Endothelial cell of umbilical vein (primary cell): ENCODE measurements around the gene GPR137. TPM values are rescaled to one million over a fixed set of nuclear protein-coding genes. Genes with fewer than 3 reads are reported as not detected.

Experiments
- BruUV-seq: library from RNA; stranded (reverse); fragments of 400-500 nt; replicated peaks from 2 replicates; lab custom pipeline; 2021; lab: Mats Ljungman, UMichigan
- CTCF ChIA-PET: fragments of 300-600, 350-600 bp; sonication (Branson Sonifier 250); formaldehyde crosslinking; loops from one replicate; lab custom pipeline; 2021; ENCODE audit warnings: antibody characterized with exemption, inconsistent platforms; lab: Charles Lee
- POLR2A ChIA-PET: fragments of 300-600, 350-600 bp; sonication (Branson Sonifier 250); formaldehyde crosslinking; loops from one replicate; lab custom pipeline; 2021; ENCODE audit warnings: antibody characterized with exemption, inconsistent platforms; lab: Charles Lee
- DNase-seq: peaks from one replicate; pipeline ENCODE4 v3.0.0-alpha.2; 2011; ENCODE audit warnings: low read depth, low spot score
- FAIRE-seq: peaks from 2 replicates; lab custom pipeline; 2011; peaks lifted over from hg19 to GRCh38; lab: Jason Lieb, UNC
- H2AFZ ChIP-seq: 2 replicates; pipeline ENCODE4 v1.6.0; 2012; ENCODE audit warnings: low read depth, low read length, control low read depth, inconsistent platforms
- H3K27ac ChIP-seq: 2 replicates; pipeline ENCODE4 v1.5.1; 2011; ENCODE audit warnings: low read depth, mild to moderate bottlenecking, control low read depth, low read length, moderate library complexity; ENCODE audit not compliant: insufficient read depth
- H3K27me3 ChIP-seq, 2 experiments: 2 replicates each; pipeline versions ENCODE4 v1.6.0 to v1.6.1; 2011; ENCODE audit warnings: low read length in 2 of 2, mixed read lengths in 1 of 2; ENCODE audit not compliant: control insufficient read depth in 2 of 2, insufficient read depth in 2 of 2
- H3K36me3 ChIP-seq, 2 experiments: 2 replicates in 1 of 2; 3 replicates in 1 of 2; pipeline ENCODE4 v1.5.1; 2011; ENCODE audit warnings: low read length in 2 of 2, mild to moderate bottlenecking in 1 of 2, moderate library complexity in 1 of 2; ENCODE audit not compliant: control insufficient read depth in 2 of 2, insufficient read depth in 2 of 2; ENCODE audit errors: extremely low read depth in 1 of 2
- H3K4me1 ChIP-seq: 3 replicates; pipeline ENCODE4 v1.5.1; 2011; ENCODE audit warnings: mild to moderate bottlenecking, low read length; ENCODE audit not compliant: control insufficient read depth, insufficient read depth; ENCODE audit errors: extremely low read depth
- H3K4me2 ChIP-seq: 2 replicates; pipeline ENCODE4 v1.6.1; 2011; ENCODE audit warnings: low read length, control low read depth, mixed read lengths; ENCODE audit not compliant: insufficient read depth
- H3K4me3 ChIP-seq, 3 experiments: fragments of 200-600 bp in 1 of 3; sonication (generic), shearing (Covaris generic) in 1 of 3; replicated peaks in 1 of 3; 2 replicates each; pipeline ENCODE4 v1.5.1; 2011 to 2016; ENCODE audit warnings: control low read depth in 3 of 3, low read length in 3 of 3, mild to moderate bottlenecking in 2 of 3, inconsistent platforms in 1 of 3, low read depth in 1 of 3, moderate library complexity in 1 of 3; ENCODE audit not compliant: insufficient read depth in 1 of 3
- H3K79me2 ChIP-seq: 2 replicates; pipeline ENCODE4 v1.6.0; 2012; ENCODE audit warnings: low read length, inconsistent platforms; ENCODE audit not compliant: control insufficient read depth, insufficient read depth
- H3K9ac ChIP-seq: replicated peaks from 2 replicates; pipeline ENCODE3; 2011; ENCODE audit warnings: low read length, control low read depth; ENCODE audit not compliant: insufficient read depth; ENCODE audit errors: extremely low read depth
- H3K9me1 ChIP-seq: replicated peaks from 3 replicates; pipeline ENCODE4 v1.6.0; 2011; ENCODE audit warnings: mild to moderate bottlenecking, low read length; ENCODE audit not compliant: control insufficient read depth, insufficient read depth; ENCODE audit errors: extremely low read depth
- H3K9me3 ChIP-seq: replicated peaks from 2 replicates; pipeline ENCODE4 v1.5.1; 2012; ENCODE audit warnings: low read length, inconsistent platforms; ENCODE audit not compliant: control insufficient read depth, insufficient read depth
- H4K20me1 ChIP-seq: replicated peaks from 2 replicates; pipeline ENCODE3; 2011; ENCODE audit warnings: mild to moderate bottlenecking, low read length; ENCODE audit not compliant: control insufficient read depth, insufficient read depth; ENCODE audit errors: extremely low read depth
- EZH2 ChIP-seq: IDR thresholded peaks from 2 replicates; pipeline ENCODE4 v1.6.1; 2012; ENCODE audit warnings: borderline replicate concordance, low read depth, mild to moderate bottlenecking, moderate library complexity, low read length, inconsistent platforms; ENCODE audit not compliant: severe bottlenecking
- FOS ChIP-seq: IDR thresholded peaks from 2 replicates; pipeline ENCODE4 v1.6.1; 2011; ENCODE audit warnings: mild to moderate bottlenecking, low read length, moderate library complexity, borderline replicate concordance; ENCODE audit not compliant: insufficient read depth
- GATA2 ChIP-seq: IDR thresholded peaks from 2 replicates; pipeline ENCODE4 v1.7.0; 2011; ENCODE audit warnings: low read depth, mild to moderate bottlenecking, moderate library complexity, mixed read lengths, low read length; ENCODE audit not compliant: insufficient read length, insufficient read depth
- JUN ChIP-seq: IDR thresholded peaks from 2 replicates; pipeline ENCODE4 v1.6.1; 2011; ENCODE audit warnings: borderline replicate concordance, low read depth; ENCODE audit not compliant: insufficient read length, insufficient read depth
- MAX ChIP-seq: IDR thresholded peaks from 2 replicates; pipeline ENCODE4 v1.6.1; 2011; ENCODE audit not compliant: insufficient read depth, insufficient read length
- MYC ChIP-seq: IDR thresholded peaks from one replicate; pipeline ENCODE4 v1.6.1; 2011; ENCODE audit warnings: mild to moderate bottlenecking, low read depth, low read length
- POLR2A ChIP-seq: IDR thresholded peaks from 2 replicates; pipeline ENCODE4 v1.6.1; 2012; ENCODE audit warnings: low read depth, mild to moderate bottlenecking, control low read depth, low read length
- POLR2AphosphoS5 ChIP-seq: IDR thresholded peaks from 2 replicates; pipeline ENCODE4 v1.6.1; 2012; ENCODE audit warnings: low read depth, mild to moderate bottlenecking, control low read depth, low read length, moderate library complexity; ENCODE audit not compliant: insufficient read depth
- dilution Hi-C: fragments of 300-500 bp; cut with MboI; formaldehyde crosslinking; loops from one replicate; pipeline ENCODE4 v1.15.0; 2019; ENCODE audit warnings: low sequenced_read_pairs; ENCODE audit not compliant: extremely low pct_ligation_motif_present
- intact Hi-C: fragments of 100-400 bp; cut with micrococcal nuclease; formaldehyde crosslinking; loops from one replicate; pipeline ENCODE4 v1.10.0; 2022
- polyA plus RNA-seq, 4 experiments: library from polyadenylated mRNA; depleted of rRNA in 3 of 4; stranded (reverse) in 3 of 4; unstranded in 1 of 4; fragments of >200 nt; gene quantifications; 2 replicates each; pipeline versions ENCODE4 v1.2.1 to v1.2.3, GENCODE V29; 2011 to 2012; ENCODE audit warnings: missing spikeins in 1 of 4
- total RNA-seq: library from RNA; stranded (reverse); gene quantifications from 2 replicates; pipeline ENCODE4 v1.2.3, GENCODE V29; 2021
- TF ChIP-seq, protein P1 (sequence below), 2 donors: IDR thresholded peaks; 1 replicate in 1 of 2; 2 replicates in 1 of 2; pipeline ENCODE4 v1.5.1; 2011; ENCODE audit warnings: low read length in 2 of 2, mild to moderate bottlenecking in 2 of 2, moderate library complexity in 2 of 2, control low read depth in 1 of 2, inconsistent platforms in 1 of 2, low read depth in 1 of 2; ENCODE audit not compliant: insufficient read depth in 1 of 2; ENCODE audit errors: extremely low read depth in 1 of 2

GPR137 gene
- total and polyA plus RNA-seq, 2 donors (not counting 3 experiments of a cell fraction or from before 2014, with no cell fraction given), result 40.9 to 42.5 TPM

- dilution Hi-C loops (no loop called here), intact Hi-C loops (no loop called here)
- Histone ChIP-seq H3K79me2 (no peaks in the 10 kb centered on the region), H3K9me1 (no peaks in the 10 kb centered on the region), H3K4me3 (no peak overlapping the region), H2AFZ (no peak overlapping the region), H3K4me1 (peaks cover 49% of the 10 kb centered on the region), H3K9ac (no peak overlapping the region), H3K9me3 (no peaks in the 10 kb centered on the region), H3K4me2 (no peak overlapping the region), H3K27ac (no peak overlapping the region), H4K20me1 (no peaks in the 10 kb centered on the region), H3K27me3 (no peaks in the 10 kb centered on the region), H3K36me3 (peaks cover 4 to 19% of the 10 kb centered on the region in 2 experiments)
- POLR2A ChIA-PET, result no interaction called here
- TF ChIP-seq POLR2AphosphoS5 (no peak), FOS (no peak), MYC (no peak), JUN (no peak), GATA2 (no peak), EZH2 (no peak), MAX (no peak), POLR2A (no peak)
- TF ChIP-seq, protein P1, sequence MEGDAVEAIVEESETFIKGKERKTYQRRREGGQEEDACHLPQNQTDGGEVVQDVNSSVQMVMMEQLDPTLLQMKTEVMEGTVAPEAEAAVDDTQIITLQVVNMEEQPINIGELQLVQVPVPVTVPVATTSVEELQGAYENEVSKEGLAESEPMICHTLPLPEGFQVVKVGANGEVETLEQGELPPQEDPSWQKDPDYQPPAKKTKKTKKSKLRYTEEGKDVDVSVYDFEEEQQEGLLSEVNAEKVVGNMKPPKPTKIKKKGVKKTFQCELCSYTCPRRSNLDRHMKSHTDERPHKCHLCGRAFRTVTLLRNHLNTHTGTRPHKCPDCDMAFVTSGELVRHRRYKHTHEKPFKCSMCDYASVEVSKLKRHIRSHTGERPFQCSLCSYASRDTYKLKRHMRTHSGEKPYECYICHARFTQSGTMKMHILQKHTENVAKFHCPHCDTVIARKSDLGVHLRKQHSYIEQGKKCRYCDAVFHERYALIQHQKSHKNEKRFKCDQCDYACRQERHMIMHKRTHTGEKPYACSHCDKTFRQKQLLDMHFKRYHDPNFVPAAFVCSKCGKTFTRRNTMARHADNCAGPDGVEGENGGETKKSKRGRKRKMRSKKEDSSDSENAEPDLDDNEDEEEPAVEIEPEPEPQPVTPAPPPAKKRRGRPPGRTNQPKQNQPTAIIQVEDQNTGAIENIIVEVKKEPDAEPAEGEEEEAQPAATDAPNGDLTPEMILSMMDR (IDR thresholded peaks at IDR 0.05; ENCODE audit: extremely low read depth in 1 of 2, insufficient read depth in 1 of 2, low read depth in 1 of 2, low read length in 2 of 2), result no peak
- CTCF ChIA-PET, result interaction anchor here (0.9 to 4.8 kb wide), 6 partner anchors 14 to 90 kb away, joined by 3 to 57 read pairs (median 4); partner anchors contain the start of genes BAD, CATSPERZ and PLCB3
- no TSS peak for BruUV-seq
- FAIRE-seq (no peak), DNase-seq (no peak)
Observed at GRCh38 chr11:64265176-64266160, 20.2 kb upstream of the GPR137 start.
